Stimulated activated CD8-positive, alpha-beta memory T cell treated with anti-CD3 and anti-CD28 coated beads, Interleukin-7, amount 100 ng/mL, for 4 hours (primary cell): ENCODE measurements around the gene KCND3.

ENCODE experiments used
- DNase-seq, 2 donors: peaks; one replicate each; pipeline ENCODE4 v3.0.0-alpha.2; 2020; ENCODE audit warnings: low read depth in 2 of 2

KCND3 gene

GRCh38 chr1:111848852-111849545 is 140.5 kb downstream of the KCND3 start:
- DNase-seq: no peak

GRCh38 chr1:111847466-111847865 is 142.0 kb downstream of the KCND3 start:
- DNase-seq: no peak

- DNase-seq: no peak
These were observed 142.6 kb downstream of the KCND3 start for GRCh38 chr1:111846842-111847241.

- DNase-seq: no peak
These were observed 146.3 kb downstream of the KCND3 start for GRCh38 chr1:111843177-111843576.

- no peak for DNase-seq
These were observed 147.1 kb downstream of the KCND3 start for GRCh38 chr1:111842411-111842810.

- no peak for DNase-seq
These were observed 147.7 kb downstream of the KCND3 start for GRCh38 chr1:111841746-111842145.

GRCh38 chr1:111841189-111841588 is 148.3 kb downstream of the KCND3 start:
- no peak for DNase-seq

- no peak for DNase-seq
These were observed 152.1 kb downstream of the KCND3 start for GRCh38 chr1:111837393-111837792.

- DNase-seq: no peak
These were observed 153.4 kb downstream of the KCND3 start for GRCh38 chr1:111836111-111836510.

GRCh38 chr1:111835514-111835913 is 154.0 kb downstream of the KCND3 start:
- DNase-seq: no peak

GRCh38 chr1:111834956-111835355 is 154.5 kb downstream of the KCND3 start:
- no peak for DNase-seq

- no peak for DNase-seq
These were observed 156.1 kb downstream of the KCND3 start for GRCh38 chr1:111833334-111833733.

- no peak for DNase-seq
These were observed 156.8 kb downstream of the KCND3 start for GRCh38 chr1:111832521-111833155.

- DNase-seq: no peak
These were observed 158.3 kb downstream of the KCND3 start for GRCh38 chr1:111831153-111831552.

GRCh38 chr1:111827946-111828345 is 161.5 kb downstream of the KCND3 start:
- no peak for DNase-seq

- no peak for DNase-seq
These were observed 163.2 kb downstream of the KCND3 start for GRCh38 chr1:111826278-111826677.

- DNase-seq: no peak
These were observed 164.3 kb downstream of the KCND3 start for GRCh38 chr1:111825217-111825616.

- no peak for DNase-seq
These were observed 167.3 kb downstream of the KCND3 start for GRCh38 chr1:111822138-111822537.

GRCh38 chr1:111821121-111821745 is 168.2 kb downstream of the KCND3 start:
- DNase-seq: no peak

GRCh38 chr1:111819566-111820263 is 169.8 kb downstream of the KCND3 start:
- DNase-seq: no peak

- DNase-seq: no peak
These were observed 170.9 kb downstream of the KCND3 start for GRCh38 chr1:111818546-111818945.

- DNase-seq: no peak
These were observed 171.4 kb downstream of the KCND3 start for GRCh38 chr1:111818081-111818480.

- no peak for DNase-seq
These were observed 174.8 kb downstream of the KCND3 start for GRCh38 chr1:111814642-111815041.
